Motor neuron (in vitro differentiated cells): ENCODE data around the gene SHANK1. TPM values are rescaled to one million over a fixed set of nuclear protein-coding genes. Genes with fewer than 3 reads are reported as not detected.

Experiments used
- ATAC-seq, 8 experiments: fragments of 200-7000 bp; cut with Tn5 transposase; replicated peaks in 6 of 8; 2 replicates each; pipeline ENCODE4 v1.8.0; 2021; ENCODE audit warnings: mild to moderate bottlenecking in 8 of 8, moderate library complexity in 8 of 8
- H3K27ac ChIP-seq, 2 donors: fragments of 250-450 bp; sonication (Bioruptor Pico); 2 replicates each; pipeline ENCODE4 v1.9.0; 2021; ENCODE audit warnings: antibody characterized with exemption in 2 of 2, mild to moderate bottlenecking in 2 of 2, moderate library complexity in 1 of 2
- H3K4me1 ChIP-seq, 2 donors: fragments of 250-450 bp; sonication (Bioruptor Pico); replicated peaks in 1 of 2; 2 replicates each; pipeline ENCODE4 v1.6.1; 2021; ENCODE audit warnings: antibody characterized with exemption in 2 of 2, mild to moderate bottlenecking in 2 of 2, moderate library complexity in 1 of 2
- H3K4me3 ChIP-seq, 5 donors: fragments of 250-450 bp; sonication (Bioruptor Pico); 2 replicates each; pipeline ENCODE4 v1.9.0; 2021; ENCODE audit warnings: antibody characterized with exemption in 5 of 5, mild to moderate bottlenecking in 5 of 5, moderate library complexity in 4 of 5
- WGBS, 10 experiments: fragments of 450-650 bp; shearing (Covaris generic); methylation state at CpG; one replicate each; pipeline ENCODE4 v1.0.0; 2022; 5-methylcytosine and 5-hydroxymethylcytosine counted together
- in situ Hi-C, 9 experiments: fragments of 400-800 bp; cut with MboI; loops; one replicate each; pipeline ENCODE4 v1.15.0; 2021; ENCODE audit warnings: low sequenced_read_pairs in 9 of 9, low pct_unique_long_range_greater_than_20kb in 2 of 9; ENCODE audit not compliant: unreplicated experiment in 9 of 9
- total RNA-seq, 8 experiments: library from RNA; unstranded; fragments of 300-600 nt; gene quantifications; 2 replicates each; pipeline versions ENCODE4 v1.2.3 to v1.2.4, GENCODE V29; 2022

SHANK1 gene
- total RNA-seq, 8 experiments from 2014 or later, result 1.7 to 22.5 (median 7.2) TPM

DNA sequence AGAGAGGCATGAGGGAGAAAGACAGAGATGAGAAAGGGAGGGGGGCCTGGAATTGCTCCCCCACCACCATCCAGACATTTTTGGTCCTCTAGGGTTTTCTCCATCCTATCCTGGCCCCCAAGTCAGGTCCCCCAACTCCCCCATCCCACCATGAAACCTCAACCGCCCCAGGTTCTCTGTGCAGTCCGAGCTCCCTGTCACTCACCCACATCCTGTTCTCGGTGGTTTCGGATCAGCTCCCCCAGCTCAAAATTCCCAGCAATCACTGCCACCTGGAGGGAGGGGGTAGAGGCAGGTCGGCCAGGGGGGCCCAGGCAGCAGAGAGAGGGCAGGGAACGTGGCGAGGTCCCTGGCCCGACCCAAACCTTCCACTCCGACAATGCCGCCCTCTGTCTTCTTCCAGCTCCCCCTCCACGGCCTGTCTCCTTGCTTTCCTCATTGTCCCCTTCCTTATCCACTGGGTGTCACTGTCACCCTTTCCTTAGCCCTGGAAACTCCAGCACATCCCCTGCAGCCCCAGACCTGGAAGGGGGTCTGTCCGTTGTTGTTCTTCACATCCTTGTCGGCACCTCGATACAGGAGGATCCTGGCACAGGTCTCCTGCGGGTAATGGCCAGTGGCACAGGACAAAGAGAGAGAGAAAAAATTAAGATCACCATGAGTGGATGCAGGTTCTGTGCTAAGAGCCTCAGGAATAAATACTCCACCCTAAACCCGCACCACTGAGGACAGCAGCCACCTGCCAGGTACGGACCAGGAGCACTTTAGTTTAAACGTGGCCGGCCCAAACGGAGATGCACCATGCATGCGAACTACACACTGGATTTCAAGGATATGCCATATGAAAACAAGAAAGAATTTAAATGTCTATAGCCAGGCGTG, 15.4 kb downstream of the SHANK1 start:
- WGBS, 10 experiments, result 34 to 100% (median 64%) methylated on average over 1 to 12 of the region's 22 CpGs; no CpG with 5 or more reads in 4 of the 10 experiments
- H3K4me3 ChIP-seq, result no peak overlapping the region
- peak in 6 of 8 experiments; percentile 47 to 68 (median 55) for ATAC-seq
- no peaks in the 10 kb centered on the region for H3K4me1 ChIP-seq
- in situ Hi-C loops, result loop anchor here in 2 of 9 experiments (10.0 kb wide), 1 partner anchor 81 kb away; no protein-coding TSS in a partner anchor
- no peak overlapping the region for H3K27ac ChIP-seq

DNA sequence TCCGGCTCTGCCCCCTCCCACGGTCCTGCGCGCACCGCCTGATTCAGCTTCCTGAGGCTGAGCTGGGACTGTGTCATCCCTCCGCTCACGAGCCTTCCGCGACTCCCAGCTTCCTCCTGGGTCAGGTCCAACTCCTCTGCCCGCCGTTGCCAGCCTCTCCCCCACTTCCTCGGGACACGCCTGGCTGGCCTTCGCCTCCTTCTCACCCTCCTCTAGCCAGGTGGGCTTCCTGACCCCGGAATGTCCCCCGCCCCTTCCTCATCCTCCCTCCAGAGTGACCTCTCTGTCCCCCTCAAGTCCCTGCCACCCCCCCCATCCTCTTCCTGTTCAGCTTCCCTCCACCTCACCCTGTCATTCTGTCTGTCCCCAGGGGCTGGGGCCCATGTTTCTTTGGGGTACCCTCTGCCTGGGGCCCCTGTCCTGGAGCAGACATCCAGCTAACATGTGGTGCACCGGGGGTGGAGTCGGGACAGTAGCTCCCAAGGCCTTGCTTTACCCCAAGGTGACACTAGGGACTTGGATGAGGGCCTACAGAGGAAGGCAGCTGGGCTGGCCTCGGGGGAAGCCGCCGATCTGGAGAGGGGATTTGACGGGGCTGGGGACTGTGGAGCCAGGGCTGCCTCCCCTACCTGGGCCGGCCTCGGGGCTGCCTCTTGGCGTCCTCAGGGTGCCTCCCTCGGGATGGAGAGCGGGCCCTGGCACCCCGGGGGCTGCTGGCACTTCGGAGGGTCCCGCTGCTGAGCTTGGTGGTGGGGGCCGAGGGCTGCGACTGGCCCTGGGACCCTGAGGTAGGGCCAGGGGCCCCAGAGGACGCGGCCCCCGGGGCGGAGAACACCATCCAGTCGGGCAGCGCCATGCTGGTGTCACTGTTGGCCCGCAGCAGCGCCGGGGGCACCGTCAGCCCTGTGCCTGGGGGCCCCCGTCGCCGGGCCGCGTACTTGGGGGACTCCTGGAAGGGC, 16.5 kb downstream of the SHANK1 start:
- WGBS, 10 experiments, result no CpG with 5 or more reads among the region's 47 CpGs
- peak in 1 of 8 experiments; percentile 9 for ATAC-seq

DNA sequence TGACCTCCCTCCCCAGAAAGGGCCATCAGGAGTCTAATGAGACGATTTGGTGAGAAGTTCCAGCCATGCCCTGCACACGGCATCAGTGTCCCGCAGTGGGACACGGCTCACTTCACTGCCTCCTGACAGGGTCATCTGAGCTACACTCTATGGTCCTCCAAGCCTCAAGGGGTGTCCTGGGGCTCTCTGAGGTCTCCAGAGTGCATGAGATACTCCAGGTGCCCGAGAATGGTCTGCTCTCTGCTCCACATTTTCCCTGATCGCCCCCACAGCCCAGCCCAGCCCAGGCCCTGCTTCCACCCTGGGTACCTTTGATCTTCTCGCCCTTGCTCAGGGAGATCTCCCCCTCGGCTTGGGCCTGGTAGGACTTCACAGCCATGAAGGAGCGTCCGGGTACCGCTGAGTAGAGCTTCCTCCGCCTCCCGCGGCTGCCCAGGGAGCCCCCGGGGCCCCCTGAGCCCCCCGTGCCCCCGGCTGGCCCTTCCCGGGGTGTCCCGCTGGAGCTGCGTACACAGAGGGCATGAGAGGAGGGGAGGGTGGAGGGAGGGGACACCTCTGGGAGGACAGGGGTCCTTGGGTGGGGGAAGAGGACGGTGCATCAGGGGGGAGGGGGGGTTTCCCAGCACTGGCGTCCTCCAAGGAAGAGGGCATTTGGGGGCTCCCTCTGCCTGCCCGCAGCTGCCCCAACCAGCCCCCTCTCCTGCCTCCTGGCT, 17.3 kb downstream of the SHANK1 start:
- 0 to 80% (median 73%) methylated on average over 1 to 5 of the region's 23 CpGs; no CpG with 5 or more reads in 7 of the 10 experiments for WGBS, 10 experiments
- H3K27ac ChIP-seq, result no peak overlapping the region
- no peaks in the 10 kb centered on the region for H3K4me1 ChIP-seq
- ATAC-seq, result no peak
- H3K4me3 ChIP-seq, result no peak overlapping the region
- in situ Hi-C loops, result loop anchor here in 2 of 9 experiments (10.0 kb wide), 1 partner anchor 82 kb away; no protein-coding TSS in a partner anchor

More for the DNA sequence above, 16.5 kb downstream of the SHANK1 start:
- Histone ChIP-seq H3K4me3 (no peak overlapping the region), H3K27ac (no peak overlapping the region), H3K4me1 (no peaks in the 10 kb centered on the region)
- in situ Hi-C loops, result loop anchor here in 2 of 9 experiments (10.0 kb wide), 1 partner anchor 82 kb away; no protein-coding TSS in a partner anchor

DNA sequence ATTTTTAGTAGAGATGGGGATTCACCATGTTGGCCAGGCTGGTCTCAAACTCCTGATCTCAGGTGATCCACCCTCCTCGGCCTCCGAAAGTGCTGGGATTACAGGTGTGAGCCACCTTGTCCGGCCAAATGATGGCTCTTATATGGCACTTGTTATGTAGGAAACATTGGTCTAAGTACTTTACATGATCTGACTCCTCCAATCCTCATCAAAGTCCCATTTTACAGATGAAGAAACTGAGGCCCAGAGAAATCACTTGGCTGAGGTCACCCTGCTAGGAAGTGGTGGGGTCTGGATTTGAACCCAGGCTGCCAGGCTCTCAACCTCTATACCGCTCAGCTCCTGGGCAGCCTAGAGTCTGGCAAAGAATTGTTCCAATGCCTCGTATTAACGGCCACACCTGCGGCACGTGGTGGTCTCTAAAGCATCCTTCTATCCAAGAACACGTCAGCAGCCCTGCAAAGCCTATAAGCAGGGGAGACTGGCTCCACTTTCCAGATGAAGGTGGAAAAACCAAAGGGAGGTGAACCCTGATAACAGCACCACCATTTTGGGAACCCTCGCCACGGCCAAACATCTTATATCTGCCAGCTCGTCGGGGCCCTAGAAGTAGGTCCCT, 18.1 kb downstream of the SHANK1 start:
- no peak for ATAC-seq
- 0 to 100% (median 86%) methylated on average over 1 to 13 of the region's 13 CpGs; no CpG with 5 or more reads in 2 of the 10 experiments for WGBS, 10 experiments
- in situ Hi-C loops, result loop anchor here in 2 of 9 experiments (10.0 kb wide), 1 partner anchor 83 kb away; no protein-coding TSS in a partner anchor
- Histone ChIP-seq H3K4me3 (no peak overlapping the region), H3K4me1 (peaks cover 0 to 2% of the 10 kb centered on the region in 2 donors), H3K27ac (no peak overlapping the region)

DNA sequence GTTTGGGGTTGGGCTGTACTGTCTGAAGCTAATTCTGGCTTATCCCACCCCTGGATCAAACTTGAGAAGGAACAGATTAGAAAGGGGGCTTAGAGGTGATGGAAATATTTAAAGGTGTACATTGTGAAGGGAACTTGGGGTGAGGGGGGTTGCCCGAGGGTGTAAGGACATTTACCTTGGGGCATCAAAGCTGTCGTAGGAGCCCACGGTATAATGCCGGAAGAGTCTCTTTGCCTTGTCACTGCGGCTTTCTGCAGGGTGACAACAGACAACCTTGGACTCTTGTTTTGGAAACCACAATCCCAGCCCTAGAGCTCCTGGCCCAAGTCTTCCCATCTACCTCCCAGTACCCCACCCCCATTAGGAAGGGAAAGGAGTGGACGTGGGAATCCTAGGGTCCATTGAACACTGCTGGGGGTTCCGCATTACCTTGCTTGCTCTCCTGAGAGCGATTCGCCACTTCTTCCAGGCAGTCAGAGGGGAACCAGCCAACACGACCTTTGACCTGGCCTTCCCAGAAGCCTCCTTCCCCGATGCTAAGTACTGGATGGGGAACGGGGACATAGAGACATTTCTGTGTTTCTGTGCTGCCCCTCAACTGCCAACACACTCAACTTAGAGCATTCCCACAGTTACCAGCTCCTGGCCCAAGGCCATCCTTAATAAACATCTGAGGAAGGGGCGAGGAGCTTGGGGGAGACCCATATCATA, 22.0 kb downstream of the SHANK1 start:
- no peak overlapping the region for H3K27ac ChIP-seq
- H3K4me3 ChIP-seq, result no peak overlapping the region
- peaks cover 11 to 14% of the 10 kb centered on the region in 2 donors for H3K4me1 ChIP-seq
- in situ Hi-C loops, result loop anchor here in 1 of 9 experiments (25.0 kb wide), 1 partner anchor 335 kb away; the partner anchor contains the start of gene NAPSA
- WGBS, 10 experiments, result 0 to 70% (median 32%) methylated on average over 1 to 4 of the region's 13 CpGs; no CpG with 5 or more reads in 6 of the 10 experiments
- no peak for ATAC-seq

DNA sequence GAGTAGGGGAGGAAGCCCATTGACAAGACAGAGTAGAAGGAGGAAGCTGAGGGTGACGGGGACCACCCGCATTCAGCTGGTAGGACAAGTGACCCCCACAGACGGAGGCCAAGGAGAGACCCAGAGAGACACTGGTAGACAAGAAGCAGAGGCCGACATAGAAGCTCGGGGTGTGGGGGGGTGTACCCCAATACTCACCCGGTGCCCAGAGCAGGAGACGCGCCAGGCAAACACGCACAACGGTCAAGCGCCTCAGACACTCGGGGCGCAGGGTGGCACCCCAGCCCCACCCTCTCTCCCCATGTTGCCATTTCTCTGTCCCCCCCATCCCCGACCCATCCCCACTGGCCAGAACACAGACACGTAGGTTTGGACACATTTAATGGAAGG, 23.5 kb downstream of the SHANK1 start:
- in situ Hi-C loops, result loop anchor here in 1 of 9 experiments (25.0 kb wide), 1 partner anchor 334 kb away; the partner anchor contains the start of gene NAPSA
- ATAC-seq, result no peak
- peak overlapping the region; percentile 45 to 81 (median 57) for H3K4me3 ChIP-seq
- H3K27ac ChIP-seq, result peak overlapping the region; percentile 78 to 80
- no CpG with 5 or more reads among the region's 15 CpGs for WGBS, 10 experiments
- H3K4me1 ChIP-seq, result peaks cover 11 to 14% of the 10 kb centered on the region in 2 donors

DNA sequence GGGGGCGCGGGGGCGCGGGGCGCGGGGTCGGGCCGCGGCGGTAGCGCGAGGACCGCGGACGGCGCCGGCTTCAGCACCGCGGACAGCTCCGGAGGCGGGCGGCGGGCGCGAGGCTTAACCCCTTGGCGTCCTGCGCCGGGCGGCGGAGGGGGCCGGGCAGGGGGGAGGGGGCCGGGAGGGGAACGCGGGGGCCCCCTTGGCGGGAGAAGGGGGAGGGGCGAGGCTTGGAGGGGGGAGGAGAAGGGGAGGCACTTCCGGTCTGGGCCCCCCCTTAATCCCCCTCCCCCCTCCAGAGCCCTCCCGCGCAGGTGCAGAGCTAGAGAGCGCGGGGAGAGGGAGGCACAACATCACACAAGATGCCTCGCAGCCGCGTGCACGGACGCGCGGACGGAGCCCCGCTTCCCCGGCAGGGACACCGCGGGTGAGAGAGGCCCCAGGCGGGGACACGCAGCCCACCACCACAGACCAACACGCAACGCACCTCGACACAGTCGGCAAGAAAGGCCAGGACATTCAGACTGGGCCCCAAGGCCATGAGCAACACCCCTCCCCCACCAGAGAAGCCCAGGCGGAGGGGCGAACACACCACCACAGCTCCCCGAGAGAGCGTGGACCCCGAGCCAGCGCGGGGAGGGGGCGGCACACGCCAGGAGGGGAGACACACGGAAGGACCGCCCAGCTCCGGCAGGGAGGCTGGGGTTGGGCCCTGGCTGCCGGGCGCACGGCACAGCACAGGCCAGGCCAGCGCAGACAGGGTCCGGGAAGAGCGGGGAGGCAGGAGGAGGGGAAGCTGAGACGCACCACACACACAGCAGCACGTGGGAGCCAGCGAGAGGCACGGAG, 24.1 kb downstream of the SHANK1 start:
- in situ Hi-C loops, result loop anchor here in 1 of 9 experiments (25.0 kb wide), 1 partner anchor 333 kb away; the partner anchor contains the start of gene NAPSA
- peaks cover 11 to 14% of the 10 kb centered on the region in 2 donors for H3K4me1 ChIP-seq
- no CpG with 5 or more reads among the region's 81 CpGs for WGBS, 10 experiments
- peak overlapping the region; percentile 78 to 80 for H3K27ac ChIP-seq
- ATAC-seq, result peak; percentile 46 to 85 (median 78)
- H3K4me3 ChIP-seq, result peak overlapping the region; percentile 45 to 81 (median 57)

DNA sequence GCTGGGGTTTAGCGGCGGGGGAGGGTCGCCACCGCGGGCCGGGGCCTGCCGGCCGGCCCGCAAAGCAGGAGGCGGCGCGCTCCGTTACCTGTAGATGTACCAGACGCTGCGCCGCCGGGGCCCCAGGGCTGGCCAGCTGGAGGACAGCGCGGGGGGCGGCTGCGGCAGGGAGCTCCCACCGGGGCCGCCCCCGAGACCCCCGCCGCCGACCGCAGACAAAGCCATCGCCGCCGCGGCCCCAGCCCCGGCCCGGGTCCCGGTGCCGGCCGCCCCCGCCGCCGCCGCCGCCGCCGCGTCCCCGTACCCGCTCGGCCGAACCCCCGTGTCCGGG, 24.8 kb downstream of the SHANK1 start:
- Histone ChIP-seq H3K27ac (peak overlapping the region; percentile 58 to 80), H3K4me3 (peak overlapping the region; percentile 45 to 81 (median 57)), H3K4me1 (peaks cover 11 to 14% of the 10 kb centered on the region in 2 donors)
- in situ Hi-C loops, result loop anchor here in 1 of 9 experiments (25.0 kb wide), 1 partner anchor 332 kb away; the partner anchor contains the start of gene NAPSA
- no CpG with 5 or more reads among the region's 51 CpGs for WGBS, 10 experiments
- ATAC-seq, result peak in 5 of 8 experiments; percentile 1 to 36 (median 6)

DNA sequence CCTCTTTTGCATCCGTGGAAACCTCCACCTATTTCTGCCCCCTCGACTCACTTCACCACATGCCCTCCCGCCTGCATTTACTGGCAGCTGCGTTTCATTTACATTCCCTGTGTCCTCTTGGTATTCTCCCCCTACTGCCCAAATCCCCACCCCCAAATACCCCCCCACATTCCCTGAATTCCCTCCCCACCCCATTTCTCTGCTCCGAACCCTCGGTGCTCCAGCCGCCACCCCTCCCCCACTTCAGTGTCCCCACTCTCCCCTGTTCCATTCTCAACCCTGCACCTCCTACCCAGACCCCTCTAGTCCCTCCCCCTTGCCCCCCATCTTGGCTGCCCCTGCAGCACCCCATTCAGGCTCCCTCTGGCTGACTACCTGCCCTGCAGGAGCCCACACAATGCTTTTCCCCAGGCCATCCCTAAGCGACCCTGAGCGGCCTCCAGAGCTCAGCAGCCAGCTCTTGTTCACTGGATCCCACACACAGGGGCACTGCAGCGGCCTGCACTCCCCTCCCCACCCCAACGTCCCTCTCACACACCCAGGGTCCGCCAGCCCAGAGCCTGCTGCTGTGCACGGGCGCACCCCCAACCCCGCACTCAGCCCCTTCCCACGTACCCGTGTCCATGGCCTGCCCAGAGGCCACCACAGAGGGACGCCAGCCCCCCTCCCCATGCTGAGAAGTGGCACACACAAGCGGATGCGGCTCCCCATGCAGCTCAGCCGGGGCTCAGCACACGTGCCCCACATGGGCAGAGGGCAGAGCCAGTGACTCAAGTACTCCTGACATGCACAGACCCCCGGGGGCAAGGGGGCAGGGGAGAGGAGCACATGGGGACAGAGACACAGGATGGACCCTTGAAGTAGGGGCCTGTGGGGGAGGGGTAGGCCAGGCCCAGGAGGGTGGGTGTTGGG, 26.3 kb downstream of the SHANK1 start:
- Histone ChIP-seq H3K4me3 (peak overlapping the region; percentile 45 to 81 (median 57)), H3K27ac (peak overlapping the region; percentile 38 to 80), H3K4me1 (peaks cover 11 to 14% of the 10 kb centered on the region in 2 donors)
- peak in 5 of 8 experiments; percentile 5 to 20 (median 15) for ATAC-seq
- WGBS, 10 experiments, result no CpG with 5 or more reads among the region's 23 CpGs
- in situ Hi-C loops, result loop anchor here in 1 of 9 experiments (25.0 kb wide), 1 partner anchor 331 kb away; the partner anchor contains the start of gene NAPSA

DNA sequence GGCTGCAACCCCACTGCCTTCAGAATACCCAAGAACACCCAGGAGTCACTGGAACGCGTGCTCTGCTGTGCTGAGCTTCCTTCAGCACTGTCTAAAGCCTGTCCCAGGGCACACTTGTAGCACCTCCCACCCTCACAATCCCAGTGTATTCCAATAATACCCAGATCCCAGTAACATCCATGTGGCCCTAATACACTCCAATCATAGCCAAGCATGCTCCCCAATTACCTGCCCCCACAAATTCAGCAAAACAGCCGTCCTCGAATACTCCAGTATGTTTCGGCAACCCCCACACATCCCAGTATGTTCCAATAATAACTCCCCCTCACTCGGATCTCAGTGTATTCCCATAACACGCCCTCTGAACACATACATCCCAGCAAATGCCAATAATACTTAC, 29.2 kb downstream of the SHANK1 start:
- H3K27ac ChIP-seq, result no peak overlapping the region
- ATAC-seq, result no peak
- H3K4me1 ChIP-seq, result peaks cover 6% of the 10 kb centered on the region in 2 donors
- WGBS, 10 experiments, result 53 to 72% (median 69%) methylated on average over 3 to 5 of the region's 7 CpGs; no CpG with 5 or more reads in 6 of the 10 experiments
- no peak overlapping the region for H3K4me3 ChIP-seq
- in situ Hi-C loops, result loop anchor here in 1 of 9 experiments (25.0 kb wide), 1 partner anchor 328 kb away; the partner anchor contains the start of gene NAPSA
